GM12878 (cell line): ENCODE measurements around the gene ANO3. TPM values are rescaled to one million over a fixed set of nuclear protein-coding genes. Genes with fewer than 3 reads are reported as not detected.

Experiments used
- ATAC-seq: fragments of 200-7000 bp; cut with Tn5 transposase; 3 replicates; pipeline ENCODE4 v1.9.1; 2020; ENCODE audit warnings: mild to moderate bottlenecking, moderate library complexity
- BruUV-seq: library from RNA; stranded (reverse); fragments of 400-500 nt; replicated peaks from 2 replicates; lab custom pipeline; 2021; lab: Mats Ljungman, UMichigan
- CTCF ChIA-PET: fragments of 300-600 bp; sonication (Branson Sonifier 250); formaldehyde crosslinking; extraction: SDS; loops from one replicate; lab custom pipeline; 2021; ENCODE audit warnings: inconsistent platforms; lab: Yijun Ruan, JAX
- POLR2A ChIA-PET: fragments of 350-600 bp; formaldehyde crosslinking; extraction: SDS; loops from one replicate; lab custom pipeline; 2021; ENCODE audit warnings: inconsistent platforms; lab: Charles Lee
- RAD21 ChIA-PET: fragments of 300-600 bp; sonication (Branson Sonifier 250); formaldehyde crosslinking; loops from one replicate; lab custom pipeline; 2023; ENCODE audit warnings: antibody characterized with exemption; ENCODE audit not compliant: unreplicated experiment; lab: Charles Lee
- SMC1A ChIA-PET: fragments of 300-600 bp; sonication (Branson Sonifier 250); formaldehyde crosslinking; loops from one replicate; lab custom pipeline; 2023; ENCODE audit not compliant: unreplicated experiment, uncharacterized antibody; lab: Charles Lee
- DNase-seq: peaks from one replicate; pipeline ENCODE4 v3.0.0-alpha.2; 2011; ENCODE audit warnings: low read depth, low spot score
- FAIRE-seq: peaks from 3 replicates; lab custom pipeline; 2011; peaks lifted over from hg19 to GRCh38; lab: Jason Lieb, UNC
- H2AFZ ChIP-seq: 2 replicates; pipeline ENCODE4 v1.6.0; 2011; ENCODE audit warnings: low read depth, low read length, control low read depth; ENCODE audit not compliant: control insufficient read depth
- H3K27ac ChIP-seq: 2 replicates; pipeline ENCODE4 v1.5.1; 2011; ENCODE audit warnings: control low read depth; ENCODE audit not compliant: control insufficient read depth, insufficient read depth
- H3K27me3 ChIP-seq, 2 experiments: replicated peaks in 1 of 2; 2 replicates each; pipeline versions ENCODE4 v1.6.0 to v1.6.1; 2011; ENCODE audit warnings: low read length in 1 of 2; ENCODE audit not compliant: control insufficient read depth in 2 of 2, insufficient read depth in 2 of 2
- H3K36me3 ChIP-seq, 2 experiments: 2 replicates each; pipeline ENCODE4 v1.5.1; 2011; ENCODE audit warnings: low read length in 1 of 2; ENCODE audit not compliant: control insufficient read depth in 2 of 2, insufficient read depth in 2 of 2
- H3K4me1 ChIP-seq: 2 replicates; pipeline ENCODE4 v1.6.1; 2011; ENCODE audit warnings: mild to moderate bottlenecking, low read length, moderate library complexity, mixed read lengths; ENCODE audit not compliant: control insufficient read depth, insufficient read depth
- H3K4me2 ChIP-seq: 2 replicates; pipeline ENCODE4 v1.6.0; 2011; ENCODE audit warnings: control low read depth; ENCODE audit not compliant: control insufficient read depth, insufficient read depth
- H3K4me3 ChIP-seq: fragments of 200-600 bp; sonication (generic); 2 replicates; pipeline ENCODE4 v1.5.1; 2016
- H3K79me2 ChIP-seq: 2 replicates; pipeline ENCODE4 v1.6.0; 2011; ENCODE audit warnings: low read length; ENCODE audit not compliant: control insufficient read depth, insufficient read depth
- H3K9ac ChIP-seq: 2 replicates; pipeline ENCODE4 v1.8.0; 2011; ENCODE audit warnings: low read length, control low read depth, mixed read lengths; ENCODE audit not compliant: control insufficient read depth, insufficient read depth
- H3K9me3 ChIP-seq: replicated peaks from 3 replicates; pipeline ENCODE4 v1.5.1; 2011; ENCODE audit warnings: mild to moderate bottlenecking, low read length; ENCODE audit not compliant: control insufficient read depth, insufficient read depth
- H4K20me1 ChIP-seq: 2 replicates; pipeline ENCODE4 v1.6.0; 2011; ENCODE audit not compliant: control insufficient read depth, insufficient read depth
- EGR1 ChIP-seq, 2 experiments: IDR thresholded peaks; 1 replicate in 1 of 2; 2 replicates in 1 of 2; pipeline ENCODE4 v1.6.1; 2011 to 2012; ENCODE audit warnings: low read depth in 2 of 2, low read length in 2 of 2, borderline replicate concordance in 1 of 2, mild to moderate bottlenecking in 1 of 2, moderate library complexity in 1 of 2
- EP300 ChIP-seq, 2 experiments: fragments of 150-350 bp in 1 of 2; IDR thresholded peaks; 2 replicates each; pipeline ENCODE4 v1.6.1; 2011 to 2012; ENCODE audit warnings: low read depth in 2 of 2, low read length in 2 of 2, borderline replicate concordance in 1 of 2, improper control_type of control experiment in 1 of 2, inconsistent platforms in 1 of 2; ENCODE audit not compliant: control insufficient read depth in 1 of 2
- EZH2 ChIP-seq: IDR thresholded peaks from 2 replicates; pipeline ENCODE4 v1.6.1; 2012; ENCODE audit warnings: low read depth, mild to moderate bottlenecking, control low read depth, inconsistent platforms, low read length, borderline replicate concordance; ENCODE audit not compliant: control insufficient read depth
- HCFC1 ChIP-seq: fragments of 150-350 bp; IDR thresholded peaks from 2 replicates; pipeline ENCODE4 v1.6.1; 2014; ENCODE audit warnings: low read length
- IRF4 ChIP-seq: IDR thresholded peaks from 2 replicates; pipeline ENCODE4 v1.6.1; 2011; ENCODE audit warnings: low read depth, low read length
- MXI1 ChIP-seq: fragments of 150-350 bp; IDR thresholded peaks from 2 replicates; pipeline ENCODE4 v1.6.1; 2011; ENCODE audit warnings: low read depth, mild to moderate bottlenecking, inconsistent platforms, low read length, improper control_type of control experiment
- NR2F1 ChIP-seq: fragments of 450-650 bp; conservative IDR thresholded peaks from 2 replicates; pipeline ENCODE4 v1.6.1; 2017; ENCODE audit warnings: mild to moderate bottlenecking
- PAX5 ChIP-seq: IDR thresholded peaks from 2 replicates; pipeline ENCODE4 v1.6.1; 2011; ENCODE audit warnings: low read depth, low read length, borderline replicate concordance
- RAD21 ChIP-seq: IDR thresholded peaks from 2 replicates; pipeline ENCODE4 v1.6.1; 2011; ENCODE audit warnings: mild to moderate bottlenecking, low read depth, low read length, moderate library complexity; ENCODE audit not compliant: insufficient read depth
- RAD51 ChIP-seq: fragments of 450-650 bp; IDR thresholded peaks from 2 replicates; pipeline ENCODE4 v1.6.1; 2016; ENCODE audit warnings: moderate library complexity, mild to moderate bottlenecking, inconsistent platforms
- RCOR1 ChIP-seq: conservative IDR thresholded peaks from 2 replicates; pipeline ENCODE4 v1.6.1; 2012; ENCODE audit warnings: low read depth, low read length, improper control_type of control experiment
- SMC3 ChIP-seq: IDR thresholded peaks from 2 replicates; pipeline ENCODE4 v1.6.1; 2011; ENCODE audit warnings: low read length, improper control_type of control experiment, borderline replicate concordance
- TAF1 ChIP-seq: IDR thresholded peaks from 2 replicates; pipeline ENCODE4 v1.6.1; 2011; ENCODE audit warnings: mild to moderate bottlenecking, low read depth, low read length, borderline replicate concordance
- ZNF24 ChIP-seq: fragments of 450-650 bp; IDR thresholded peaks from 2 replicates; pipeline ENCODE4 v1.6.1; 2017; ENCODE audit warnings: antibody characterized with exemption, mild to moderate bottlenecking
- ZSCAN29 ChIP-seq: fragments of 450-650 bp; IDR thresholded peaks from 2 replicates; pipeline ENCODE4 v1.6.1; 2017; ENCODE audit warnings: mild to moderate bottlenecking, moderate library complexity
- WGBS: methylation state at CpG from one replicate; pipeline ENCODE4 v1.1.6; 2016; ENCODE audit warnings: low lambda C conversion rate; ENCODE audit not compliant: insufficient replicate concordance, insufficient coverage; ENCODE audit errors: missing lambda C conversion rate; 5-methylcytosine and 5-hydroxymethylcytosine counted together
- in situ Hi-C: fragments of 300-500 bp; cut with MboI; formaldehyde crosslinking; loops from 9 replicates; pipeline ENCODE4 v1.14.3; 2018; ENCODE audit warnings: mixed read lengths
- intact Hi-C: fragments of 100-400 bp; cut with micrococcal nuclease; formaldehyde crosslinking; loops from one replicate; pipeline ENCODE4 v1.14.2; 2022; ENCODE audit not compliant: unreplicated experiment
- polyA plus RNA-seq, 11 experiments: library from polyadenylated mRNA; depleted of rRNA in 4 of 11; unstranded in 6 of 11; stranded (reverse) in 5 of 11; fragments of >200 nt; fragmentation: Nextera tagmentation in 4 of 11; fragmentation: Illumina TruSeq in 1 of 11; extraction: Ambion mirVana in 4 of 11; extraction: Trizol in 1 of 11; gene quantifications; 1 replicate in 1 of 11; 2 replicates in 10 of 11; pipeline versions ENCODE4 v1.2.1 to v1.2.3, GENCODE V29; 2011 to 2016; ENCODE audit warnings: inconsistent platforms in 2 of 11, missing spikeins in 2 of 11, low read depth in 1 of 11
- total RNA-seq, 4 experiments: library from RNA; depleted of rRNA in 3 of 4; stranded (reverse); fragments of >200 nt in 3 of 4; fragmentation: Illumina TruSeq in 1 of 4; extraction: Trizol in 1 of 4; gene quantifications; 2 replicates each; pipeline versions ENCODE4 v1.2.1 to v1.2.3, GENCODE V29; 2013 to 2021
- TF ChIP-seq, protein P1 (sequence below): fragments of 450-650 bp; IDR thresholded peaks from 2 replicates; pipeline ENCODE4 v1.6.1; 2017; ENCODE audit warnings: mild to moderate bottlenecking, low read depth, inconsistent platforms; ENCODE audit not compliant: poor library complexity, severe bottlenecking
- TF ChIP-seq, protein P2 (sequence below): IDR thresholded peaks from 2 replicates; pipeline ENCODE4 v1.6.1; 2011; ENCODE audit warnings: borderline replicate concordance, low read depth, mild to moderate bottlenecking, moderate library complexity, low read length; ENCODE audit not compliant: insufficient read depth, poor library complexity, severe bottlenecking

ANO3 gene
- total and polyA plus RNA-seq, 10 of the 15 experiments (the other 5 are each of a cell fraction or from before 2014, with no cell fraction given): 0.13 to 5.9 (median 0.44) TPM

DNA sequence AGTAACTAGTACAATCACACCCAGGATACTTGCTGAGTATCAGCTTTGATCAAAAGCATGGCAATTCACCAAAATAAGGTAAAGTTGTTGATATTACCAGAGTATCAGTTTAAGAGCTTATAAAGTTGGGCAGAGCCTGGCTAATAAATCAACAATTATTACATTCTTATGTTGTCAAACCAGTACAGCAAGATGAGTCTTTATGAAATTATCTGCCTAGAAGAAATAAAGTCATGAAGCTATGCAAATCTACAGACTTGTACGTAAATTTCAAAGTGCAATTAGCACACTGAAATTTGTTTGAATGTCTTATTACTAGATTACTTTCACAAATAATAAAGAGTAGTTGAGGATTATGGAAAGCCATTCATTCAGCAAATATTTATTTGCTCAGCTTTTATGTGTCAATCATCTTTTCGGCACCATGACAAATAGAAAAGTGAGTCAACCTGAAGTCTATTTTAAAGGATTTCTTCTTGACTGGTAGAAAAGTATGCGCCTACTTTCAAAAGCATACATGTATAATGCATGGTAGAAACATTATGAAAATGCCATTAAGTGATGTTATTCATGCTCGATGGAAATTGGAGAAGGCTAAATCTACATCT, 5.0 kb upstream of the ANO3 start (continued):
- TF ChIP-seq ZNF24 (no peak), EP300 (IDR thresholded peaks at IDR 0.05; ENCODE audit: borderline replicate concordance in 1 of 2, control insufficient read depth in 1 of 2, low read depth in 2 of 2, low read length in 2 of 2) (no peak), ZSCAN29 (no peak), MXI1 (no peak)

DNA sequence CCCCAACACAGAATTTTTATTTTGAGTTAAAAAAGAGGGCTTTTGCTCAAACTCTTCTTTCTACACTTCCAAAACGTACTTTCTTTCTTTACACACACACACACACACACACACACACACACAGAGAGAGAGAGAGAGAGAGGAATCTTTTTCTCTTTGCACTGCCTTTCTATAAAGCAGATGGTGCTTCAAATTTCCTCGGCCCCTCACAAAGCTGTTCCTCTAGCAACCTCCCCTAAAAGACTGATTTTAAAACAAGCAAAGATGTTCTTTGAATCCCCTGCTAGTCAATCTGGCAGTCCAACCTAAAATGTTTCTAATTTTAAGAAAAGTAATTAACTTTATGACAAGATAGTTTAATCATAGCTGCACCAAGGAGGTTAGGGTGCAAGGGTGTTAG, 2.7 kb upstream of the ANO3 start:
- SMC1A ChIA-PET: no interaction called here
- DNase-seq: no peak
- Histone ChIP-seq H3K27ac (no peak overlapping the region), H3K9me3 (no peaks in the 10 kb centered on the region), H3K4me3 (no peak overlapping the region), H3K4me1 (no peaks in the 10 kb centered on the region), H2AFZ (no peak overlapping the region), H3K4me2 (no peak overlapping the region), H3K36me3 (no peaks in the 10 kb centered on the region), H4K20me1 (no peaks in the 10 kb centered on the region), H3K79me2 (no peaks in the 10 kb centered on the region), H3K27me3 (peaks cover 2 to 4% of the 10 kb centered on the region in 2 experiments; a peak in 3 of 4 replicates), H3K9ac (no peak overlapping the region)
- 0% methylated on average over 1 of the region's 2 CpGs for WGBS
- CTCF ChIA-PET: interaction anchor here (0.7 to 1.3 kb wide), 3 partner anchors 222 to 829 kb away, joined by 3 to 4 read pairs (median 4); no protein-coding TSS in a partner anchor
- TF ChIP-seq SMC3: no peak
- TF ChIP-seq, protein P1, sequence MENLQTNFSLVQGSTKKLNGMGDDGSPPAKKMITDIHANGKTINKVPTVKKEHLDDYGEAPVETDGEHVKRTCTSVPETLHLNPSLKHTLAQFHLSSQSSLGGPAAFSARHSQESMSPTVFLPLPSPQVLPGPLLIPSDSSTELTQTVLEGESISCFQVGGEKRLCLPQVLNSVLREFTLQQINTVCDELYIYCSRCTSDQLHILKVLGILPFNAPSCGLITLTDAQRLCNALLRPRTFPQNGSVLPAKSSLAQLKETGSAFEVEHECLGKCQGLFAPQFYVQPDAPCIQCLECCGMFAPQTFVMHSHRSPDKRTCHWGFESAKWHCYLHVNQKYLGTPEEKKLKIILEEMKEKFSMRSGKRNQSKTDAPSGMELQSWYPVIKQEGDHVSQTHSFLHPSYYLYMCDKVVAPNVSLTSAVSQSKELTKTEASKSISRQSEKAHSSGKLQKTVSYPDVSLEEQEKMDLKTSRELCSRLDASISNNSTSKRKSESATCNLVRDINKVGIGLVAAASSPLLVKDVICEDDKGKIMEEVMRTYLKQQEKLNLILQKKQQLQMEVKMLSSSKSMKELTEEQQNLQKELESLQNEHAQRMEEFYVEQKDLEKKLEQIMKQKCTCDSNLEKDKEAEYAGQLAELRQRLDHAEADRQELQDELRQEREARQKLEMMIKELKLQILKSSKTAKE: no peak
- no peak for TF ChIP-seq EGR1 (IDR thresholded peaks at IDR 0.05; ENCODE audit: borderline replicate concordance in 1 of 2, low read depth in 2 of 2, low read length in 2 of 2)
- TF ChIP-seq TAF1: no peak
- TF ChIP-seq IRF4: no peak
- TF ChIP-seq RAD51: no peak
- TF ChIP-seq NR2F1: no peak
- TF ChIP-seq RCOR1: no peak
- no peak for TF ChIP-seq EZH2
- TF ChIP-seq RAD21: no peak
- TF ChIP-seq, protein P2, sequence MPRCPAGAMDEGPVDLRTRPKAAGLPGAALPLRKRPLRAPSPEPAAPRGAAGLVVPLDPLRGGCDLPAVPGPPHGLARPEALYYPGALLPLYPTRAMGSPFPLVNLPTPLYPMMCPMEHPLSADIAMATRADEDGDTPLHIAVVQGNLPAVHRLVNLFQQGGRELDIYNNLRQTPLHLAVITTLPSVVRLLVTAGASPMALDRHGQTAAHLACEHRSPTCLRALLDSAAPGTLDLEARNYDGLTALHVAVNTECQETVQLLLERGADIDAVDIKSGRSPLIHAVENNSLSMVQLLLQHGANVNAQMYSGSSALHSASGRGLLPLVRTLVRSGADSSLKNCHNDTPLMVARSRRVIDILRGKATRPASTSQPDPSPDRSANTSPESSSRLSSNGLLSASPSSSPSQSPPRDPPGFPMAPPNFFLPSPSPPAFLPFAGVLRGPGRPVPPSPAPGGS: no peak
- TF ChIP-seq PAX5: no peak
- TF ChIP-seq HCFC1: no peak
- intact Hi-C loops: no loop called here
- POLR2A ChIA-PET: no interaction called here
- in situ Hi-C loops: no loop called here
- no TSS peak for BruUV-seq
- no peak for ATAC-seq
- RAD21 ChIA-PET: no interaction called here
- FAIRE-seq: no peak
